GM18870 (cell line): ENCODE data around the gene CACNB4.

Experiments
- ATAC-seq: cut with Tn5 transposase; IDR thresholded peaks from one replicate; pipeline ENCODE4 v1.9.1; 2021; ENCODE audit warnings: moderate library complexity; ENCODE audit not compliant: unreplicated experiment

Gene CACNB4

GRCh38 chr2:151979694-151980093 is 119.2 kb downstream of the CACNB4 start:
- no peak for ATAC-seq

GRCh38 chr2:151978709-151979108 is 120.1 kb downstream of the CACNB4 start:
- ATAC-seq = no peak

GRCh38 chr2:151977631-151978030 is 121.2 kb downstream of the CACNB4 start:
- ATAC-seq = no peak

GRCh38 chr2:151976945-151977353 is 121.9 kb downstream of the CACNB4 start:
- peak; percentile 86 for ATAC-seq

- ATAC-seq = no peak
Observed at GRCh38 chr2:151975460-151976414, 123.1 kb downstream of the CACNB4 start.

- no peak for ATAC-seq
Observed at GRCh38 chr2:151974988-151975387, 123.9 kb downstream of the CACNB4 start.

- ATAC-seq = no peak
Observed at GRCh38 chr2:151973901-151974199, 125.0 kb downstream of the CACNB4 start.

- no peak for ATAC-seq
Observed at GRCh38 chr2:151973013-151973900, 125.6 kb downstream of the CACNB4 start.

GRCh38 chr2:151972241-151973012 is 126.4 kb downstream of the CACNB4 start:
- ATAC-seq = no peak

- no peak for ATAC-seq
Observed at GRCh38 chr2:151971301-151972051, 127.4 kb downstream of the CACNB4 start.

GRCh38 chr2:151968770-151969470 is 129.9 kb downstream of the CACNB4 start:
- ATAC-seq = no peak

GRCh38 chr2:151967829-151968722 is 130.8 kb downstream of the CACNB4 start:
- no peak for ATAC-seq

GRCh38 chr2:151965884-151966283 is 133.0 kb downstream of the CACNB4 start:
- ATAC-seq = no peak

GRCh38 chr2:151961558-151961957 is 137.3 kb downstream of the CACNB4 start:
- ATAC-seq = no peak

- ATAC-seq = no peak
Observed at GRCh38 chr2:151959238-151959637, 139.6 kb downstream of the CACNB4 start.

GRCh38 chr2:151953467-151953866 is 145.4 kb downstream of the CACNB4 start:
- no peak for ATAC-seq

GRCh38 chr2:151952691-151953456 is 146.0 kb downstream of the CACNB4 start:
- ATAC-seq = no peak

GRCh38 chr2:151947813-151948165 is 151.1 kb downstream of the CACNB4 start:
- peak; percentile 59 for ATAC-seq
